ENCODE data around the gene RABGGTA.

The RABGGTA gene

DNA sequence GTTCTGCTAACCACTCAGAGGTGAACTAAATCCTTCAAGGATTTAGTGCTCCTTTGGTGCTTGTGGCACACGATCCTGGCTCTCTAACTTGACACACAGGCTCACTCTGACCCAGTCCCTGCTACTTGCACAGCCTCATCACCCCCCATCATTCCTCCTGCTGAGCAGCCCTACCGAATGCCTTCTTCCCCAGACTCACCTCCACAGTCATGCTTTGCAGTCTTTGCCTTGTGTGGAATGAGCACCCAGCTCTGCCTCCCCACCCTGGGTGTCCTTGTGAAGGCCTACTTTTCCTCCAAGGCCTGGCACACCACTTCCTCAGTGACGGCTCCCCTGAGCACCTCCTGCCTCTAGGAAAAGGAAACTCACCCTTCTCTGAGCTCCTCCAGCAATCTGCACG lies 21.0 kb downstream of the RABGGTA start:
- no peak overlapping the region for H3K23ac ChIP-seq (ENCODE audit: low read length in 2 of 2)
- no peak for DNase-seq
- no peak overlapping the region for H2BK5ac ChIP-seq (ENCODE audit: low read depth, low read length, poor library complexity, severe bottlenecking)
- no peak overlapping the region for H3K4ac ChIP-seq (ENCODE audit: low read depth in 1 of 2, low read length in 2 of 2)
- WGBS: 71% methylated on average over 4 of the region's 4 CpGs
- H2BK120ac ChIP-seq (ENCODE audit: low read depth, low read length): no peak overlapping the region
- H2BK12ac ChIP-seq (ENCODE audit: low read length in 2 of 2): no peak overlapping the region
- no peak overlapping the region for H3K9ac ChIP-seq (ENCODE audit: low read length)
- peaks cover 13 to 20% of the 10 kb centered on the region in 2 experiments for H3K36me3 ChIP-seq (ENCODE audit: control insufficient read depth in 1 of 2, insufficient read depth in 2 of 2, low read depth in 1 of 2, low read length in 2 of 2)
- H3K79me1 ChIP-seq (replicated peaks; ENCODE audit: low read length, poor library complexity, severe bottlenecking): no peaks in the 10 kb centered on the region
- H2AK5ac ChIP-seq (ENCODE audit: low read length, severe bottlenecking): no peak overlapping the region
- no peak overlapping the region for H3K18ac ChIP-seq (ENCODE audit: low read depth in 1 of 2, low read length in 2 of 2)
- H3K9me3 ChIP-seq (ENCODE audit: control insufficient read depth, low read length): no peaks in the 10 kb centered on the region
- H3K27ac ChIP-seq (ENCODE audit: low read length, poor library complexity, severe bottlenecking): no peak overlapping the region
- H4K91ac ChIP-seq (ENCODE audit: low read length): no peak overlapping the region
- H2AFZ ChIP-seq (ENCODE audit: low read depth, low read length): no peak overlapping the region
- no peak overlapping the region for H4K8ac ChIP-seq (ENCODE audit: low read length)
- H2BK15ac ChIP-seq (ENCODE audit: low read depth, poor library complexity, severe bottlenecking): no peak overlapping the region
- H3K4me2 ChIP-seq (ENCODE audit: low read length, poor library complexity, severe bottlenecking): no peak overlapping the region
- no peak overlapping the region for H3K4me3 ChIP-seq (ENCODE audit: insufficient read depth in 1 of 2, low read depth in 1 of 2, low read length in 2 of 2)
- no peak overlapping the region for H3K14ac ChIP-seq (ENCODE audit: low read length in 2 of 2)
- H3K27me3 ChIP-seq (ENCODE audit: control insufficient read depth in 1 of 2, insufficient read depth in 1 of 2, low read length in 2 of 2): no peaks in the 10 kb centered on the region
- H3K4me1 ChIP-seq (ENCODE audit: control insufficient read depth, insufficient read depth, low read depth, low read length): peaks cover 8% of the 10 kb centered on the region

DNA sequence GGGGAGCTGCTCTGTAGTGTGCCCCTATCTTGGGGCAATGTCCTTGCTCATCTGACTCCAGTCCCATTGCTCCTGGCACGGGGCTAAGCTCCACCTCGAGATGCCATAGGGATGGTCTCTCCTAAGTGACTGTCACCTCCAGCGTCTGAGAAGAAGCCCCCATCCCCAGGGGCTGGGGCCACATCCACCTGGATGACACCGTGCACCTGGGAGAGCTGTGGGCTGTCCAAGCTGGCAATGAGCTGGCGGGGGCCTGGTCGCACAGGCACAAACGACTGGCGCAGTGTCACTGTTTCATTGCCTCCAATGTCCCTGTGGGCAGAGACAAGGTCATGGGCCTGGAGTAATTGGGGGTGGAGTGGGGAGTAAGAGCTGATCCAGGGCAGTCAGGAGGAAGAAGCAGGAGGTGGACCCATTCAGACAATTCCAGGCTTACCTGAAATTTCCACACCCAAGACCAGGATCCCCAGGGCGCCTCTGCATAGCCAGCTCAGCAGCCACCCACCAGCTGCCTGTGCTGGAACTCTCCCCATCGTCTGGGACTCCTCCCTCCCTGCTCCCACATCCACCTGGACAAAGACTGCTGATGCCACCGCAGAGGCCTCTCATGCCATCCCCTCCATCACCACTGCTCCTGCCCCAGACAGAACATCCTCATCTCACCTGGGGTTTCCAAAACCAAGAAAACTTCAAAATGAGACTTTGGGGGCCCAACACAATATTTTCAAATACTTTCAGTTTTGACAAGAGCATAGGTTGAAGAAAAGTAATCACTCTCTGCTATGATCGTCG lies 22.0 kb downstream of the RABGGTA start:
- Histone ChIP-seq H3K4me2 (ENCODE audit: low read length, poor library complexity, severe bottlenecking) (no peak overlapping the region), H2BK12ac (ENCODE audit: low read length in 2 of 2) (no peak overlapping the region), H2AFZ (ENCODE audit: low read depth, low read length) (no peak overlapping the region), H4K91ac (ENCODE audit: low read length) (no peak overlapping the region), H3K9me3 (ENCODE audit: control insufficient read depth, low read length) (no peaks in the 10 kb centered on the region), H3K27ac (ENCODE audit: low read length, poor library complexity, severe bottlenecking) (no peak overlapping the region), H3K4ac (ENCODE audit: low read depth in 1 of 2, low read length in 2 of 2) (no peak overlapping the region), H2AK5ac (ENCODE audit: low read length, severe bottlenecking) (no peak overlapping the region), H2BK5ac (ENCODE audit: low read depth, low read length, poor library complexity, severe bottlenecking) (no peak overlapping the region), H3K18ac (ENCODE audit: low read depth in 1 of 2, low read length in 2 of 2) (no peak overlapping the region), H3K4me1 (ENCODE audit: control insufficient read depth, insufficient read depth, low read depth, low read length) (peaks cover 8% of the 10 kb centered on the region), H3K14ac (ENCODE audit: low read length in 2 of 2) (no peak overlapping the region), H2BK120ac (ENCODE audit: low read depth, low read length) (no peak overlapping the region), H4K8ac (ENCODE audit: low read length) (peak overlapping the region; percentile 48), H3K79me1 (replicated peaks; ENCODE audit: low read length, poor library complexity, severe bottlenecking) (no peaks in the 10 kb centered on the region), H3K9ac (ENCODE audit: low read length) (no peak overlapping the region), H3K36me3 (ENCODE audit: control insufficient read depth in 1 of 2, insufficient read depth in 2 of 2, low read depth in 1 of 2, low read length in 2 of 2) (peaks cover 4 to 11% of the 10 kb centered on the region in 2 experiments), H3K27me3 (ENCODE audit: control insufficient read depth in 1 of 2, insufficient read depth in 1 of 2, low read length in 2 of 2) (no peaks in the 10 kb centered on the region), H3K4me3 (ENCODE audit: insufficient read depth in 1 of 2, low read depth in 1 of 2, low read length in 2 of 2) (no peak overlapping the region), H2BK15ac (ENCODE audit: low read depth, poor library complexity, severe bottlenecking) (no peak overlapping the region), H3K23ac (ENCODE audit: low read length in 2 of 2) (no peak overlapping the region)
- DNase-seq: no peak
- WGBS: 76% methylated on average over 11 of the region's 13 CpGs

DNA sequence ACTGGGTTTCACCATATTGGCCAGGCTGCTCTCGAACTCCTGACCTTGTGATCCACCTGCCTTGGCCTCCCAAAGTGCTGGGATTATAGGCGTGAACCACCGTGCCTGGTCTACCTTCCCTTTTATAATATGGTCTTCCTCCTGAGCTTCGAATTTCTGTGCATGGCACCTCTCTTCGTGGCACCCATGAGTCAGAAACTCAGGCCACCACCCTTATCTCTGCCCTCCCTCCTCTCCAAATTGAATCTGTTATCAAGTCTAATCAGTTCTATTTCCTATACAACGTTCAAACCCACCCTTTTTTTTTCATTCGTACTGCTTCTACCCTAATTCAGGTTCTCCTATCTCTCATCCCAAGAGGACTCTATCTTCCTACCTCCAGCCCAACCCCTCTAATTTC lies 24.0 kb downstream of the RABGGTA start:
- Histone ChIP-seq H3K9ac (ENCODE audit: low read length) (no peak overlapping the region), H2BK12ac (ENCODE audit: low read length in 2 of 2) (no peak overlapping the region), H3K36me3 (ENCODE audit: control insufficient read depth in 1 of 2, insufficient read depth in 2 of 2, low read depth in 1 of 2, low read length in 2 of 2) (peaks cover 0 to 4% of the 10 kb centered on the region in 2 experiments), H3K4me2 (ENCODE audit: low read length, poor library complexity, severe bottlenecking) (no peak overlapping the region), H3K23ac (ENCODE audit: low read length in 2 of 2) (no peak overlapping the region), H3K4me3 (ENCODE audit: insufficient read depth in 1 of 2, low read depth in 1 of 2, low read length in 2 of 2) (no peak overlapping the region), H4K8ac (ENCODE audit: low read length) (no peak overlapping the region), H2AFZ (ENCODE audit: low read depth, low read length) (no peak overlapping the region), H3K4me1 (ENCODE audit: control insufficient read depth, insufficient read depth, low read depth, low read length) (peaks cover 9% of the 10 kb centered on the region), H2BK15ac (ENCODE audit: low read depth, poor library complexity, severe bottlenecking) (no peak overlapping the region), H3K4ac (ENCODE audit: low read depth in 1 of 2, low read length in 2 of 2) (no peak overlapping the region), H3K14ac (ENCODE audit: low read length in 2 of 2) (no peak overlapping the region), H3K79me1 (replicated peaks; ENCODE audit: low read length, poor library complexity, severe bottlenecking) (no peaks in the 10 kb centered on the region), H3K27me3 (ENCODE audit: control insufficient read depth in 1 of 2, insufficient read depth in 1 of 2, low read length in 2 of 2) (no peaks in the 10 kb centered on the region), H2AK5ac (ENCODE audit: low read length, severe bottlenecking) (no peak overlapping the region), H4K91ac (ENCODE audit: low read length) (no peak overlapping the region), H3K27ac (ENCODE audit: low read length, poor library complexity, severe bottlenecking) (no peak overlapping the region), H3K9me3 (ENCODE audit: control insufficient read depth, low read length) (no peaks in the 10 kb centered on the region), H2BK120ac (ENCODE audit: low read depth, low read length) (no peak overlapping the region), H2BK5ac (ENCODE audit: low read depth, low read length, poor library complexity, severe bottlenecking) (no peak overlapping the region), H3K18ac (ENCODE audit: low read depth in 1 of 2, low read length in 2 of 2) (no peak overlapping the region)
- DNase-seq: no peak
- 87% methylated on average over 7 of the region's 7 CpGs for WGBS

DNA sequence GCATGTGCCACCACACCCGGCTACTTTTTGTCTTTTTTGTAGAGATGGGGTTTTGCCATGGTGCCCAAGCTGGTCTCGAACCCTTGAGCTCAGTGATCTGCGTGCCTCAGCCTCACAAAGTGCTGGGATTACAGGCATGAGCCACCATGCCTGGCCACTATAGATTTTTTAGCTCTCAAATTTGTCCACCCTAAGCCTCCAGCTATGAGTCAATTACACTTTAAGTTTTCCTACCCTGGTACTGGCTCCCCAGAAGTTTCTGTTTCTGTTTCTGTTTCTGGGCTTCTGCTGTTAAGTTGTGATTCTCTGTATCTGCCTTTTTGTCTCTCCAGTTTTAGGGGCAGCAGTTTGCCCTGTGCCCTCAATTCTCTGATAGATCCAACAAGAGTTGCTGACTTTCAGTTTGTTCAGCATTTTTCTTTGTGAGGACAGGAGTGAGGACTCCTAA lies 24.6 kb downstream of the RABGGTA start:
- Histone ChIP-seq H4K8ac (ENCODE audit: low read length) (peak overlapping the region; percentile 53), H3K9ac (ENCODE audit: low read length) (peak overlapping the region; percentile 73), H3K4ac (ENCODE audit: low read depth in 1 of 2, low read length in 2 of 2) (no peak overlapping the region), H3K4me2 (ENCODE audit: low read length, poor library complexity, severe bottlenecking) (no peak overlapping the region), H2BK15ac (ENCODE audit: low read depth, poor library complexity, severe bottlenecking) (no peak overlapping the region), H2BK120ac (ENCODE audit: low read depth, low read length) (no peak overlapping the region), H3K18ac (ENCODE audit: low read depth in 1 of 2, low read length in 2 of 2) (no peak overlapping the region), H3K4me1 (ENCODE audit: control insufficient read depth, insufficient read depth, low read depth, low read length) (peaks cover 5% of the 10 kb centered on the region), H3K9me3 (ENCODE audit: control insufficient read depth, low read length) (no peaks in the 10 kb centered on the region), H3K23ac (ENCODE audit: low read length in 2 of 2) (no peak overlapping the region), H3K27ac (ENCODE audit: low read length, poor library complexity, severe bottlenecking) (no peak overlapping the region), H3K4me3 (ENCODE audit: insufficient read depth in 1 of 2, low read depth in 1 of 2, low read length in 2 of 2) (no peak overlapping the region), H2AK5ac (ENCODE audit: low read length, severe bottlenecking) (no peak overlapping the region), H3K79me1 (replicated peaks; ENCODE audit: low read length, poor library complexity, severe bottlenecking) (no peaks in the 10 kb centered on the region), H2BK5ac (ENCODE audit: low read depth, low read length, poor library complexity, severe bottlenecking) (no peak overlapping the region), H3K14ac (ENCODE audit: low read length in 2 of 2) (no peak overlapping the region), H2AFZ (ENCODE audit: low read depth, low read length) (no peak overlapping the region), H2BK12ac (ENCODE audit: low read length in 2 of 2) (no peak overlapping the region), H4K91ac (ENCODE audit: low read length) (no peak overlapping the region), H3K36me3 (ENCODE audit: control insufficient read depth in 1 of 2, insufficient read depth in 2 of 2, low read depth in 1 of 2, low read length in 2 of 2) (peaks cover 0 to 4% of the 10 kb centered on the region in 2 experiments), H3K27me3 (ENCODE audit: control insufficient read depth in 1 of 2, insufficient read depth in 1 of 2, low read length in 2 of 2) (no peaks in the 10 kb centered on the region)
- WGBS: 84% methylated on average over 3 of the region's 3 CpGs
- DNase-seq: peak; percentile 58

Data from mesenchymal stem cell (in vitro differentiated cells and primary cell).